HepG2 (cell line): ENCODE measurements around the gene WNK2. TPM values are rescaled to one million over a fixed set of nuclear protein-coding genes. Genes with fewer than 3 reads are reported as not detected.

ENCODE experiments used
- CC2D1A ChIP-seq: sonication (generic); formaldehyde crosslinking; IDR thresholded peaks from 2 replicates; pipeline ENCODE4 v1.8.1; 2023; ENCODE audit warnings: mild to moderate bottlenecking, missing genetic modification reagents
- DDIT3 ChIP-seq: sonication (generic); formaldehyde crosslinking; IDR thresholded peaks from 2 replicates; pipeline ENCODE4 v1.4.0; 2020; ENCODE audit warnings: mild to moderate bottlenecking, missing genetic modification reagents
- HMGA1 ChIP-seq: sonication (generic); formaldehyde crosslinking; conservative IDR thresholded peaks from 2 replicates; pipeline ENCODE4 v1.4.0; 2020; ENCODE audit warnings: missing genetic modification reagents
- MBD4 ChIP-seq: IDR thresholded peaks from 2 replicates; pipeline ENCODE4 v1.6.1; 2012; ENCODE audit warnings: low read length, inconsistent platforms, borderline replicate concordance
- ONECUT2 ChIP-seq: sonication (generic); formaldehyde crosslinking; IDR thresholded peaks from 2 replicates; pipeline ENCODE4 v1.4.0; 2020; ENCODE audit warnings: missing genetic modification reagents
- PATZ1 ChIP-seq: sonication (generic); formaldehyde crosslinking; IDR thresholded peaks from 2 replicates; pipeline ENCODE4 v1.4.0; 2020; ENCODE audit warnings: missing genetic modification reagents
- POLR2A ChIP-seq, 2 experiments: IDR thresholded peaks; 2 replicates each; pipeline ENCODE4 v1.6.1; 2011; ENCODE audit warnings: low read depth in 2 of 2, low read length in 2 of 2, mild to moderate bottlenecking in 1 of 2, moderate library complexity in 1 of 2; ENCODE audit not compliant: insufficient read depth in 1 of 2
- ZBTB7A ChIP-seq: sonication (generic); formaldehyde crosslinking; IDR thresholded peaks from 2 replicates; pipeline ENCODE4 v1.8.0; 2022; ENCODE audit warnings: mild to moderate bottlenecking, missing genetic modification reagents
- ZIK1 ChIP-seq: sonication (generic); formaldehyde crosslinking; IDR thresholded peaks from 2 replicates; pipeline ENCODE4 v1.5.0; 2020; ENCODE audit warnings: mild to moderate bottlenecking, low read depth, missing genetic modification reagents, borderline replicate concordance
- ZMAT3 ChIP-seq: sonication (generic); formaldehyde crosslinking; conservative IDR thresholded peaks from 2 replicates; pipeline ENCODE4 v1.7.0; 2021; ENCODE audit warnings: missing genetic modification reagents
- ZNF143 ChIP-seq: sonication (generic); formaldehyde crosslinking; IDR thresholded peaks from 2 replicates; pipeline ENCODE4 v1.4.0; 2020; ENCODE audit warnings: missing genetic modification reagents
- ZNF160 ChIP-seq: sonication (generic); formaldehyde crosslinking; IDR thresholded peaks from 2 replicates; pipeline ENCODE4 v1.8.0; 2022; ENCODE audit warnings: mild to moderate bottlenecking, inconsistent platforms, missing genetic modification reagents
- ZNF264 ChIP-seq: sonication (generic); formaldehyde crosslinking; IDR thresholded peaks from 2 replicates; pipeline ENCODE4 v1.4.0; 2020; ENCODE audit warnings: missing genetic modification reagents
- ZNF280B ChIP-seq: sonication (generic); formaldehyde crosslinking; IDR thresholded peaks from 2 replicates; pipeline ENCODE4 v1.5.0; 2020; ENCODE audit warnings: missing genetic modification reagents, mild to moderate bottlenecking, borderline replicate concordance
- ZNF451 ChIP-seq: sonication (generic); formaldehyde crosslinking; IDR thresholded peaks from 2 replicates; pipeline ENCODE4 v1.5.0; 2020; ENCODE audit warnings: mild to moderate bottlenecking, missing genetic modification reagents
- ZNF569 ChIP-seq: sonication (generic); formaldehyde crosslinking; IDR thresholded peaks from 2 replicates; pipeline ENCODE4 v1.5.0; 2020; ENCODE audit warnings: mild to moderate bottlenecking, missing genetic modification reagents, moderate library complexity, borderline replicate concordance
- ZNF577 ChIP-seq: sonication (generic); formaldehyde crosslinking; IDR thresholded peaks from 2 replicates; pipeline ENCODE4 v1.4.0; 2020; ENCODE audit warnings: mild to moderate bottlenecking, low read depth, missing genetic modification reagents, borderline replicate concordance
- ZNF614 ChIP-seq: IDR thresholded peaks from 2 replicates; pipeline ENCODE4 v1.6.1; 2018; ENCODE audit warnings: missing biosample characterization, missing genetic modification reagents, inconsistent platforms, borderline replicate concordance
- ZNF644 ChIP-seq: IDR thresholded peaks from 2 replicates; pipeline ENCODE4 v1.6.1; 2016; ENCODE audit warnings: low read depth
- ZNF724P ChIP-seq: sonication (generic); formaldehyde crosslinking; IDR thresholded peaks from 2 replicates; pipeline ENCODE4 v1.8.0; 2022; ENCODE audit warnings: missing genetic modification reagents, borderline replicate concordance
- ZSCAN31 ChIP-seq: sonication (generic); formaldehyde crosslinking; IDR thresholded peaks from 2 replicates; pipeline ENCODE4 v1.5.0; 2020; ENCODE audit warnings: low read depth, mild to moderate bottlenecking, missing genetic modification reagents
- polyA plus RNA-seq, 8 experiments: library from polyadenylated mRNA; depleted of rRNA in 3 of 8; stranded (reverse) in 7 of 8; unstranded in 1 of 8; fragments of >200 nt; fragmentation: Illumina TruSeq in 4 of 8; extraction: Trizol in 4 of 8; gene quantifications; 2 replicates each; pipeline versions ENCODE4 v1.2.1 to v1.2.3, GENCODE V29; 2011 to 2016; ENCODE audit warnings: low read depth in 4 of 8, missing spikeins in 1 of 8, mixed read lengths in 1 of 8; ENCODE audit not compliant: insufficient read depth in 1 of 8
- total RNA-seq, 5 experiments: library from RNA; depleted of rRNA; stranded (reverse); fragments of >200 nt; fragmentation: Illumina TruSeq; extraction: Trizol; gene quantifications; 2 replicates each; pipeline ENCODE4 v1.2.3, GENCODE V29; 2016; ENCODE audit warnings: low read depth in 1 of 5
- TF ChIP-seq, protein P1 (sequence below): sonication (generic); formaldehyde crosslinking; IDR thresholded peaks from 2 replicates; pipeline ENCODE4 v1.5.0; 2020; ENCODE audit warnings: missing genetic modification reagents
- TF ChIP-seq, protein P2 (sequence below): sonication (generic); formaldehyde crosslinking; conservative IDR thresholded peaks from 2 replicates; pipeline ENCODE4 v1.8.0; 2022; ENCODE audit warnings: low read depth, missing genetic modification reagents

WNK2 gene
- total and polyA plus RNA-seq, 2 of the 13 experiments (the other 11 are each of a cell fraction or from before 2014, with no cell fraction given) = 10.5 to 12.0 TPM

DNA sequence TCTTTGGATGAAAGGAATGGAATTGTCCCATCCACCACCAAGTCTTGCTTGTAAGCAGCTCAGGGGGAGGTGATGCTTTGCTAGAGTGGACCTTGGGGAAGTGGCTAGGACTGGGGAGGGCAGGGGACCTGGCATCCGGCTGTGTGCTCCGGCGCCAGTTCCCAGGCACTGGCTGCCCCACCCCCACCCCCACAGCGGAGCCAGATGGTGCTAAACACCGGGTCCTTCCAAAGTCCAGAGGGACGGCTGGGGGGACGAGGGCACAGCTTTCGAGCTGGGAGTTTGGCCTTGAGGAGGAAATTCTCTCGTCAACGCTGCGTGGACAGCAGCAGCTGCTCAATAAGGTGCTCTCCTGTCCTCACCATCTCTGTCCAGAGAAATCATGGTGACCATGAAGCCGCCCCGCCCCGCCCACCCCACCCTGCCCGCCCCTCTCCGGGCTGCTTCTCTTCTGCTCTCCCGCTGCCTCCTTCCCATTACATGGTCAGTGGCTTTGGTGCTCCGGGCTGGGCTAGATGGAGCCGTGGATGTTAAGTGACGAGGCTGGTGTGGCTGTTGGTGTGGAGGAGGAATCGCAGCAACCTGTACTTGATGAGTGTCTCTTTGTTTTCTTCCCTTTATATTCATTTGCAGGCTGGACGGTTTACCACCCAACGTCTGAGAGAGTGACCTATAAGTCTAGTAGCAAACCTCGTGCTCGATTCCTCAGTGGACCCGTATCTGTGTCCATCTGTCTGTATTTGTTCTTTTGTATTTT, 115.7 kb downstream of the WNK2 start (continued):
- TF ChIP-seq ZNF280B (CRISPR knock-in tag) = peak; percentile 8; the same call in 1 of the 2 replicates
- TF ChIP-seq, protein P1, sequence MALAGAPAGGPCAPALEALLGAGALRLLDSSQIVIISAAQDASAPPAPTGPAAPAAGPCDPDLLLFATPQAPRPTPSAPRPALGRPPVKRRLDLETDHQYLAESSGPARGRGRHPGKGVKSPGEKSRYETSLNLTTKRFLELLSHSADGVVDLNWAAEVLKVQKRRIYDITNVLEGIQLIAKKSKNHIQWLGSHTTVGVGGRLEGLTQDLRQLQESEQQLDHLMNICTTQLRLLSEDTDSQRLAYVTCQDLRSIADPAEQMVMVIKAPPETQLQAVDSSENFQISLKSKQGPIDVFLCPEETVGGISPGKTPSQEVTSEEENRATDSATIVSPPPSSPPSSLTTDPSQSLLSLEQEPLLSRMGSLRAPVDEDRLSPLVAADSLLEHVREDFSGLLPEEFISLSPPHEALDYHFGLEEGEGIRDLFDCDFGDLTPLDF (CRISPR knock-in tag) = no peak
- TF ChIP-seq ZNF724P (CRISPR knock-in tag) = no peak
- TF ChIP-seq ZMAT3 (CRISPR knock-in tag) = no peak
- no peak for TF ChIP-seq ZNF143
- TF ChIP-seq MBD4 = no peak
- TF ChIP-seq ZNF451 (CRISPR knock-in tag) = 0 out of 2 replicates have a peak, but pooled peaks have one; percentile 49
- TF ChIP-seq ZNF577 (CRISPR knock-in tag) = no peak
- peak; percentile 52; the same call in 1 of the 2 replicates for TF ChIP-seq ZNF614 (CRISPR knock-in tag)
- no peak for TF ChIP-seq ZNF160 (CRISPR knock-in tag)
- TF ChIP-seq, protein P2, sequence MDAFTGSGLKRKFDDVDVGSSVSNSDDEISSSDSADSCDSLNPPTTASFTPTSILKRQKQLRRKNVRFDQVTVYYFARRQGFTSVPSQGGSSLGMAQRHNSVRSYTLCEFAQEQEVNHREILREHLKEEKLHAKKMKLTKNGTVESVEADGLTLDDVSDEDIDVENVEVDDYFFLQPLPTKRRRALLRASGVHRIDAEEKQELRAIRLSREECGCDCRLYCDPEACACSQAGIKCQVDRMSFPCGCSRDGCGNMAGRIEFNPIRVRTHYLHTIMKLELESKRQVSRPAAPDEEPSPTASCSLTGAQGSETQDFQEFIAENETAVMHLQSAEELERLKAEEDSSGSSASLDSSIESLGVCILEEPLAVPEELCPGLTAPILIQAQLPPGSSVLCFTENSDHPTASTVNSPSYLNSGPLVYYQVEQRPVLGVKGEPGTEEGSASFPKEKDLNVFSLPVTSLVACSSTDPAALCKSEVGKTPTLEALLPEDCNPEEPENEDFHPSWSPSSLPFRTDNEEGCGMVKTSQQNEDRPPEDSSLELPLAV (CRISPR knock-in tag) = no peak
- TF ChIP-seq HMGA1 (CRISPR knock-in tag) = no peak
- TF ChIP-seq ZNF644 (CRISPR knock-in tag) = 0 out of 2 replicates have a peak, but pooled peaks have one; percentile 62
- TF ChIP-seq CC2D1A (CRISPR knock-in tag) = no peak; the same call in 1 of the 2 replicates
- no peak for TF ChIP-seq ZBTB7A (CRISPR knock-in tag)
- TF ChIP-seq ZNF264 (CRISPR knock-in tag) = peak; percentile 86; the same call in 1 of the 2 replicates
- TF ChIP-seq ZNF569 (CRISPR knock-in tag) = no peak
- TF ChIP-seq POLR2A (IDR thresholded peaks at IDR 0.05; ENCODE audit: insufficient read depth in 1 of 2, low read depth in 2 of 2, low read length in 2 of 2) = no peak
- TF ChIP-seq DDIT3 (CRISPR knock-in tag) = no peak
- no peak for TF ChIP-seq ZIK1 (CRISPR knock-in tag)
- TF ChIP-seq ZSCAN31 = peak; percentile 34; the same call in 1 of the 2 replicates
- peak; percentile 94 for TF ChIP-seq PATZ1 (CRISPR knock-in tag)
- no peak for TF ChIP-seq ONECUT2 (CRISPR knock-in tag)
